ENCODE data around the gene ACTR3.
"Not testable (repeated sequence)": the region's sequence is repeated elsewhere in the genome, so short reads cannot be mapped to it uniquely, and the experiment has no call there.

The ACTR3 gene

GRCh38 chr2:113940891-113941290 is 51.0 kb downstream of the ACTR3 start:
- Histone ChIP-seq H3K36me3 (ENCODE audit: control insufficient read depth in 1 of 2, insufficient read depth in 2 of 2, low read length in 2 of 2) (peaks cover 43 to 67% of the 10 kb centered on the region in 2 donors), H3K27ac (ENCODE audit: low read length) (no peak overlapping the region), H3K27me3 (ENCODE audit: low read depth, low read length) (no peaks in the 10 kb centered on the region), H3K9me3 (ENCODE audit: control insufficient read depth in 1 of 2, low read length in 2 of 2) (peaks cover 0 to 6% of the 10 kb centered on the region in 2 donors), H3K4me3 (ENCODE audit: low read depth in 1 of 2, low read length in 2 of 2) (no peak overlapping the region), H3K4me1 (ENCODE audit: control insufficient read depth in 1 of 2, insufficient read depth in 2 of 2, low read length in 2 of 2) (no peaks in the 10 kb centered on the region)

- H3K36me3 ChIP-seq (ENCODE audit: control insufficient read depth in 1 of 2, insufficient read depth in 2 of 2, low read length in 2 of 2): peaks cover 51 to 59% of the 10 kb centered on the region in 2 donors
- not testable (repeated sequence) for H3K4me3 ChIP-seq (ENCODE audit: low read depth in 1 of 2, low read length in 2 of 2); H3K9me3 ChIP-seq (ENCODE audit: control insufficient read depth in 1 of 2, low read length in 2 of 2)
Observed at GRCh38 chr2:113945784-113946183, 55.9 kb downstream of the ACTR3 start.

GRCh38 chr2:113950906-113951305 is 61.0 kb downstream of the ACTR3 start:
- H3K4me1 ChIP-seq (ENCODE audit: control insufficient read depth in 1 of 2, insufficient read depth in 2 of 2, low read length in 2 of 2); H3K9me3 ChIP-seq (ENCODE audit: control insufficient read depth in 1 of 2, low read length in 2 of 2); H3K4me3 ChIP-seq (ENCODE audit: low read depth in 1 of 2, low read length in 2 of 2); H3K27me3 ChIP-seq (ENCODE audit: low read depth, low read length); H3K27ac ChIP-seq (ENCODE audit: low read length): not testable (repeated sequence)
- peaks cover 40 to 42% of the 10 kb centered on the region in 2 donors for H3K36me3 ChIP-seq (ENCODE audit: control insufficient read depth in 1 of 2, insufficient read depth in 2 of 2, low read length in 2 of 2)

More at GRCh38 chr2:113945784-113946183, 55.9 kb downstream of the ACTR3 start:
- H3K27me3 ChIP-seq (ENCODE audit: low read depth, low read length); H3K27ac ChIP-seq (ENCODE audit: low read length); H3K4me1 ChIP-seq (ENCODE audit: control insufficient read depth in 1 of 2, insufficient read depth in 2 of 2, low read length in 2 of 2): not testable (repeated sequence)

GRCh38 chr2:113961000-113961399 is 71.1 kb downstream of the ACTR3 start:
- no peaks in the 10 kb centered on the region for H3K9me3 ChIP-seq (ENCODE audit: control insufficient read depth in 1 of 2, low read length in 2 of 2)
- H3K4me1 ChIP-seq (ENCODE audit: control insufficient read depth in 1 of 2, insufficient read depth in 2 of 2, low read length in 2 of 2): no peaks in the 10 kb centered on the region
- peaks cover 14 to 22% of the 10 kb centered on the region in 2 donors for H3K36me3 ChIP-seq (ENCODE audit: control insufficient read depth in 1 of 2, insufficient read depth in 2 of 2, low read length in 2 of 2)
- H3K4me3 ChIP-seq (ENCODE audit: low read depth in 1 of 2, low read length in 2 of 2): no peak overlapping the region
- H3K27me3 ChIP-seq (ENCODE audit: low read depth, low read length): no peaks in the 10 kb centered on the region
- H3K27ac ChIP-seq (ENCODE audit: low read length): no peak overlapping the region

- H3K9me3 ChIP-seq (ENCODE audit: control insufficient read depth in 1 of 2, low read length in 2 of 2): no peaks in the 10 kb centered on the region
- H3K36me3 ChIP-seq (ENCODE audit: control insufficient read depth in 1 of 2, insufficient read depth in 2 of 2, low read length in 2 of 2): peaks cover 6% of the 10 kb centered on the region in 2 donors
- no peak overlapping the region for H3K27ac ChIP-seq (ENCODE audit: low read length)
- no peak overlapping the region for H3K4me3 ChIP-seq (ENCODE audit: low read depth in 1 of 2, low read length in 2 of 2)
- H3K27me3 ChIP-seq (ENCODE audit: low read depth, low read length): no peaks in the 10 kb centered on the region
- H3K4me1 ChIP-seq (ENCODE audit: control insufficient read depth in 1 of 2, insufficient read depth in 2 of 2, low read length in 2 of 2): no peaks in the 10 kb centered on the region
Observed at GRCh38 chr2:113962692-113963480, 73.0 kb downstream of the ACTR3 start.

- H3K27ac ChIP-seq (ENCODE audit: low read length): no peak overlapping the region
- no peak overlapping the region for H3K4me3 ChIP-seq (ENCODE audit: low read depth in 1 of 2, low read length in 2 of 2)
- H3K4me1 ChIP-seq (ENCODE audit: control insufficient read depth in 1 of 2, insufficient read depth in 2 of 2, low read length in 2 of 2): no peaks in the 10 kb centered on the region
- H3K9me3 ChIP-seq (ENCODE audit: control insufficient read depth in 1 of 2, low read length in 2 of 2): no peaks in the 10 kb centered on the region
- H3K36me3 ChIP-seq (ENCODE audit: control insufficient read depth in 1 of 2, insufficient read depth in 2 of 2, low read length in 2 of 2): peaks cover 5 to 6% of the 10 kb centered on the region in 2 donors
- H3K27me3 ChIP-seq (ENCODE audit: low read depth, low read length): no peaks in the 10 kb centered on the region
Observed at GRCh38 chr2:113963965-113964364, 74.1 kb downstream of the ACTR3 start.

GRCh38 chr2:113964436-113964835 is 74.5 kb downstream of the ACTR3 start:
- Histone ChIP-seq H3K27ac (ENCODE audit: low read length) (no peak overlapping the region), H3K4me3 (ENCODE audit: low read depth in 1 of 2, low read length in 2 of 2) (no peak overlapping the region), H3K4me1 (ENCODE audit: control insufficient read depth in 1 of 2, insufficient read depth in 2 of 2, low read length in 2 of 2) (no peaks in the 10 kb centered on the region), H3K36me3 (ENCODE audit: control insufficient read depth in 1 of 2, insufficient read depth in 2 of 2, low read length in 2 of 2) (peaks cover 5 to 6% of the 10 kb centered on the region in 2 donors), H3K9me3 (ENCODE audit: control insufficient read depth in 1 of 2, low read length in 2 of 2) (no peaks in the 10 kb centered on the region), H3K27me3 (ENCODE audit: low read depth, low read length) (no peaks in the 10 kb centered on the region)

- Histone ChIP-seq H3K4me1 (ENCODE audit: control insufficient read depth in 1 of 2, insufficient read depth in 2 of 2, low read length in 2 of 2) (no peaks in the 10 kb centered on the region), H3K27me3 (ENCODE audit: low read depth, low read length) (no peaks in the 10 kb centered on the region), H3K4me3 (ENCODE audit: low read depth in 1 of 2, low read length in 2 of 2) (no peak overlapping the region), H3K9me3 (ENCODE audit: control insufficient read depth in 1 of 2, low read length in 2 of 2) (no peaks in the 10 kb centered on the region), H3K27ac (ENCODE audit: low read length) (no peak overlapping the region), H3K36me3 (ENCODE audit: control insufficient read depth in 1 of 2, insufficient read depth in 2 of 2, low read length in 2 of 2) (peaks cover 0 to 6% of the 10 kb centered on the region in 2 donors)
Observed at GRCh38 chr2:113965228-113965627, 75.3 kb downstream of the ACTR3 start.

- Histone ChIP-seq H3K27ac (ENCODE audit: low read length) (no peak overlapping the region), H3K9me3 (ENCODE audit: control insufficient read depth in 1 of 2, low read length in 2 of 2) (no peaks in the 10 kb centered on the region), H3K36me3 (ENCODE audit: control insufficient read depth in 1 of 2, insufficient read depth in 2 of 2, low read length in 2 of 2) (peaks cover 0 to 6% of the 10 kb centered on the region in 2 donors), H3K4me3 (ENCODE audit: low read depth in 1 of 2, low read length in 2 of 2) (no peak overlapping the region), H3K27me3 (ENCODE audit: low read depth, low read length) (no peaks in the 10 kb centered on the region), H3K4me1 (ENCODE audit: control insufficient read depth in 1 of 2, insufficient read depth in 2 of 2, low read length in 2 of 2) (no peaks in the 10 kb centered on the region)
Observed at GRCh38 chr2:113965644-113966043, 75.8 kb downstream of the ACTR3 start.

- peaks cover 0 to 6% of the 10 kb centered on the region in 2 donors for H3K36me3 ChIP-seq (ENCODE audit: control insufficient read depth in 1 of 2, insufficient read depth in 2 of 2, low read length in 2 of 2)
- no peaks in the 10 kb centered on the region for H3K27me3 ChIP-seq (ENCODE audit: low read depth, low read length)
- no peak overlapping the region for H3K27ac ChIP-seq (ENCODE audit: low read length)
- no peaks in the 10 kb centered on the region for H3K4me1 ChIP-seq (ENCODE audit: control insufficient read depth in 1 of 2, insufficient read depth in 2 of 2, low read length in 2 of 2)
- no peak overlapping the region for H3K4me3 ChIP-seq (ENCODE audit: low read depth in 1 of 2, low read length in 2 of 2)
- H3K9me3 ChIP-seq (ENCODE audit: control insufficient read depth in 1 of 2, low read length in 2 of 2): no peaks in the 10 kb centered on the region
Observed at GRCh38 chr2:113966171-113966570, 76.3 kb downstream of the ACTR3 start.

GRCh38 chr2:113966832-113967231 is 76.9 kb downstream of the ACTR3 start:
- H3K27me3 ChIP-seq (ENCODE audit: low read depth, low read length): no peaks in the 10 kb centered on the region
- H3K4me3 ChIP-seq (ENCODE audit: low read depth in 1 of 2, low read length in 2 of 2): no peak overlapping the region
- no peaks in the 10 kb centered on the region for H3K9me3 ChIP-seq (ENCODE audit: control insufficient read depth in 1 of 2, low read length in 2 of 2)
- no peak overlapping the region for H3K27ac ChIP-seq (ENCODE audit: low read length)
- H3K4me1 ChIP-seq (ENCODE audit: control insufficient read depth in 1 of 2, insufficient read depth in 2 of 2, low read length in 2 of 2): no peaks in the 10 kb centered on the region
- peaks cover 0 to 1% of the 10 kb centered on the region in 2 donors for H3K36me3 ChIP-seq (ENCODE audit: control insufficient read depth in 1 of 2, insufficient read depth in 2 of 2, low read length in 2 of 2)

GRCh38 chr2:113967272-113967671 is 77.4 kb downstream of the ACTR3 start:
- no peaks in the 10 kb centered on the region for H3K9me3 ChIP-seq (ENCODE audit: control insufficient read depth in 1 of 2, low read length in 2 of 2)
- H3K27me3 ChIP-seq (ENCODE audit: low read depth, low read length): no peaks in the 10 kb centered on the region
- no peak overlapping the region for H3K4me3 ChIP-seq (ENCODE audit: low read depth in 1 of 2, low read length in 2 of 2)
- no peaks in the 10 kb centered on the region for H3K36me3 ChIP-seq (ENCODE audit: control insufficient read depth in 1 of 2, insufficient read depth in 2 of 2, low read length in 2 of 2)
- no peaks in the 10 kb centered on the region for H3K4me1 ChIP-seq (ENCODE audit: control insufficient read depth in 1 of 2, insufficient read depth in 2 of 2, low read length in 2 of 2)
- no peak overlapping the region for H3K27ac ChIP-seq (ENCODE audit: low read length)

Data from muscle layer of duodenum (tissue), 2 donors.